GM12865 (cell line): Measurements from ENCODE around the gene PRSS53.
"Not testable (repeated sequence)": the region's sequence is repeated elsewhere in the genome, so short reads cannot be mapped to it uniquely, and the experiment has no call there.

ENCODE experiments used
- DNase-seq: peaks from one replicate; pipeline ENCODE4 v3.0.0; 2010; ENCODE audit warnings: low read depth
- H3K4me3 ChIP-seq: 2 replicates; pipeline ENCODE4 v1.5.1; 2011; ENCODE audit warnings: mild to moderate bottlenecking, low read depth, low read length, control low read depth
- CTCF ChIP-seq: IDR thresholded peaks from 2 replicates; pipeline ENCODE4 v1.5.1; 2011; ENCODE audit warnings: low read length, control low read depth, low read depth, inconsistent platforms; ENCODE audit not compliant: insufficient read depth; ENCODE audit errors: missing control alignments

The PRSS53 gene

DNA sequence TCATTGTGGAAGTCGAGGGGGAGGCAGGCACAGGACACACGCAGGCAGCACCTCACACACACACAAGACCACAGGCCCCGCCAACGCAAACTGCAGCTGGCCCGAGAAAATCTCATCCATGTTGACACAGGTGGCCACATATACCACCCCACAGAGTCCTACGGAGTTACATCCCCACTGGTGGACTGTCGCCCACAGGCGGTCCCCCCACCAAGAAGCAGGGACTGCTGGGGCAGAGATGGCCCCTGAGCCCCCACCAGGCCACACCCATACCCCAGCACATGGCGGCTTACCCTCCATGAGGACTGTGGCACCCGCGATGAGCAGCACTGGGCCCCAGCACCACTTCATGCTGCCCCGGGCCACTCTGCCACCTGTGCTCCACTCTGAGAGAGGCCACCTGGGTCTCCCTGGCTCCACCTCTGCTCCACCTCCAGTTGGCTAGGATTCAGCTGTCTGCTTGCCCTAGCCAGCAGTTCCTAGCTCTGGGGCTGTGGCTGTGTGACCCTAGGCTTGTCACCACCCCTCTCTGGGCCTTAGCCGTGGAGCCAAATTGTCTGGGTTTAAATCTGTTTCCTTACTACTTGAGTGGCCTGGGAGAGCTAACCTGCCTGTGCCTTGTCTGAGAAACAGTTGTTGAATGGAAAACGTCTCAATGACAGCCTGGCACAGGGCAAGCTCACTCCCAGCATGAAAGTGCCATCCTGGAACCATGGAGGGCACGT, at the start of gene PRSS53:
PRSS53 (minus strand) TSS at position 485 of the 725 bp plus-strand sequence; CDS start at position 351, 134 bp downstream.
- DNase-seq, result no peak
- H3K4me3 ChIP-seq, result no peak within 1 kb of the TSS
- no peak for TF ChIP-seq CTCF

- not testable (repeated sequence) for DNase-seq, H3K4me3 ChIP-seq
Measured at GRCh38 chr16:31136822-31137499, 48.2 kb upstream of the PRSS53 start.

DNA sequence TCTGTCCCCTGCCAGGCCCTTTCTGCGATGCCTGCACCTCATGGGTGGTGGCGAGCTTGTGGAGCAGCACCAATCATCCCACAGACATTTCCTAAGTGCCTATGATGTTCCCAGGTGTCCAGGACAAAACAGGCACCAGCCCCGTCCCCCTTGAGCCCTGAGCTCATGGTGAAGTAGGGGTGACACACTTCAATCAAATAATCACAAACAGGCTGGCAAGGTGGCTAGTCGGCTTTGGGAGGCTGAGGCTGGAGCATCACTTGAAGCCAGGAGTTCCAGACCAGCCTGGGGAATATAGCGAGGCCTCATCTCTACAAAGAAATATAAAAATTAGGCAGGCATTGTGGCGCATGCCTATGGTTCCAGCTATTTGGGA, 47.5 kb upstream of the PRSS53 start:
- no peak overlapping the region for H3K4me3 ChIP-seq

GRCh38 chr16:31135535-31136286, 47.0 kb upstream of the PRSS53 start, which contains the start of gene PRSS8:
Gene PRSS8, minus strand, starts transcription at chr16:31135727. Its CDS starts 229 bp downstream, at chr16:31135498.
- TF ChIP-seq CTCF, result no peak
- H3K4me3 ChIP-seq, result no peak within 1 kb of the TSS
- no peak for DNase-seq

More for the DNA sequence above, 47.5 kb upstream of the PRSS53 start:
- TF ChIP-seq CTCF, result no peak
- DNase-seq, result no peak

DNA sequence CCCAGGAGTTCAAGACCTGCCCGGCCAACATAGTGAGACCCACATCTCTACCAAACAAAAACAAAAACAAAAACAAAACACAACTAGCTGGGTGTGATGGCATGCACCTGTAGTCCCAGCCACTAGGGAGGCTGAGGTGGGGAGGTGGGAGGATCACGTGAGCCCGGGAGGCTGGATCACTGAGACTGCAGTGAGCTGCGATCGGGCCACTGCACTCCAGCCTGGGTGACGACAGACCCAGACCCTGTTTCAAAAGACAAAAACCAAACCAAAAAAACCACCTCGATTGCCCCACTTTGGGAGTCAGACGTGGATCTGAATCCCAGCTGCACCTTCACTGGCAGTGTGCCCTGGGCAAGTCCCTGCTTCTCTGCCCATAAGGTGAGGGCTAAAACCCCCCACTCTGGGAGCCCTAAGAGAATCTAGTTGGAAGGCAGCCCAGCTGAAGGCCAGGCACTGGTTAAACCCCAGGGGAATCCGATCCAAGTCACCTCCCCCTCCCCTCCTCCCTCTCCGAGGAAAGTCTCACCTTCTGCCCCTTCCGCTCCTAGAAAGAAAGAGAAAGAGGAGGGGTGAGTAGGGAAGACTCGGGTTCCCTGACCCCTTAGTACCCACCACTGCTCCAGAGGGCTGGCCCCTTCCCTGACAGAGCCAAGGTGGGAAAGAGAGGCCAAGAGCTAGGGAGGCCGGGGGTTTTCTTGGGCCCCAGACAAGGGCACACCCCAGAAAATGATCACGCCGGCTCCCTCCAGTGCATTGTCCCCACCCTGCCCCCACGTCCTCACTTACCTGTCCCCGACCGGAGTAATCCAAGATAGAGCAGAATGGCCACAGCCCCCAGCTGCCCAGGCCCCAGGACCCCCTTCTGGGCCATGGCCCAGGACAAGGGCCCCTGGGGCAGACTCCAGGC, 46.1 kb upstream of the PRSS53 start:
- TF ChIP-seq CTCF, result no peak
- no peak for DNase-seq

GRCh38 chr16:31134091-31134571, 45.4 kb upstream of the PRSS53 start:
- no peak for TF ChIP-seq CTCF
- no peak for DNase-seq
- no peak overlapping the region for H3K4me3 ChIP-seq

More for the DNA sequence above, 46.1 kb upstream of the PRSS53 start:
- H3K4me3 ChIP-seq, result no peak overlapping the region
